Esophagus muscularis mucosa (tissue), 4 donors: ENCODE measurements around the gene KCND3. TPM values are rescaled to one million over a fixed set of nuclear protein-coding genes. Genes with fewer than 3 reads are reported as not detected.

ENCODE experiments used
- DNase-seq: peaks from one replicate; pipeline ENCODE4 v3.0.0-alpha.2; 2017; ENCODE audit errors: extremely low spot score
- H3K27ac ChIP-seq, 4 donors: fragments of 200-600 bp; sonication (generic); replicated peaks in 1 of 4; 1 replicate in 3 of 4; 2 replicates in 1 of 4; pipeline ENCODE4 v1.5.1; 2016 to 2019; ENCODE audit warnings: mild to moderate bottlenecking in 1 of 4
- H3K27me3 ChIP-seq, 4 donors: fragments of 200-600 bp; sonication (generic); one replicate each; pipeline versions ENCODE4 v1.5.1 to v1.6.0; 2016 to 2019
- H3K36me3 ChIP-seq, 4 donors: fragments of 200-600 bp; sonication (generic); one replicate each; pipeline ENCODE4 v1.5.1; 2016 to 2019
- H3K4me1 ChIP-seq, 4 donors: fragments of 200-600 bp; sonication (generic); one replicate each; pipeline ENCODE4 v1.5.1; 2016 to 2019
- H3K4me3 ChIP-seq, 4 donors: fragments of 200-600 bp; sonication (generic); 1 replicate in 2 of 4; 2 replicates in 2 of 4; pipeline ENCODE4 v1.5.1; 2016 to 2019; ENCODE audit warnings: mild to moderate bottlenecking in 4 of 4, moderate library complexity in 1 of 4
- H3K9me3 ChIP-seq, 4 donors: fragments of 200-600 bp; sonication (generic); 1 replicate in 3 of 4; 2 replicates in 1 of 4; pipeline ENCODE4 v1.5.1; 2016 to 2019
- CTCF ChIP-seq, 3 experiments: fragments of 200-600 bp in 2 of 3; fragments of 450-650 bp in 1 of 3; sonication (generic) in 2 of 3; IDR thresholded peaks; one replicate each; pipeline ENCODE4 v1.5.1; 2017 to 2019; ENCODE audit warnings: antibody characterized with exemption in 3 of 3, mild to moderate bottlenecking in 2 of 3, moderate library complexity in 1 of 3
- EP300 ChIP-seq: sonication (generic); formaldehyde crosslinking; IDR thresholded peaks from one replicate; pipeline ENCODE4 v1.6.1; 2017; ENCODE audit warnings: antibody characterized with exemption
- POLR2A ChIP-seq: fragments of 450-650 bp; IDR thresholded peaks from one replicate; pipeline ENCODE4 v1.6.1; 2017; ENCODE audit warnings: antibody characterized with exemption, moderate library complexity, mild to moderate bottlenecking, low read depth
- POLR2AphosphoS5 ChIP-seq, 2 donors: sonication (generic); formaldehyde crosslinking; IDR thresholded peaks; one replicate each; pipeline ENCODE4 v1.6.1; 2017; ENCODE audit warnings: antibody characterized with exemption in 2 of 2
- WGBS: methylation state at CpG from one replicate; pipeline ENCODE4 v1.1.5; 2018; 5-methylcytosine and 5-hydroxymethylcytosine counted together
- intact Hi-C: fragments of 100-400 bp; cut with DNase I; formaldehyde crosslinking; loops from one replicate; pipeline ENCODE4 v1.15.1; 2023
- total RNA-seq, 4 donors: library from RNA; depleted of rRNA; stranded (reverse); fragments of >200 nt; gene quantifications; one replicate each; pipeline versions ENCODE4 v1.1.0 to v1.2.1, GENCODE V29; 2016

Gene KCND3
- total RNA-seq, 4 donors from 2014 or later, result 25.7 to 57.6 (median 47.5) TPM

- Histone ChIP-seq H3K27me3 (no peaks in the 10 kb centered on the region), H3K9me3 (no peaks in the 10 kb centered on the region), H3K4me1 (peaks cover 0 to 19% (median 2%) of the 10 kb centered on the region in 4 donors), H3K36me3 (no peaks in the 10 kb centered on the region), H3K27ac (no peak overlapping the region), H3K4me3 (no peak overlapping the region)
- intact Hi-C loops, result no loop called here
- no peak for DNase-seq
- WGBS, result 83% methylated on average over 1 of the region's 1 CpG
- no peak for TF ChIP-seq POLR2A
- no peak for TF ChIP-seq CTCF (IDR thresholded peaks at IDR 0.05)
- TF ChIP-seq EP300, result no peak
- no peak for TF ChIP-seq POLR2AphosphoS5 (IDR thresholded peaks at IDR 0.05)
Observed at GRCh38 chr1:111911061-111911460, 78.4 kb downstream of the KCND3 start.

- WGBS, result 83% methylated on average over 4 of the region's 4 CpGs
- H3K36me3 ChIP-seq, result no peaks in the 10 kb centered on the region
- TF ChIP-seq EP300 (no peak), POLR2AphosphoS5 (IDR thresholded peaks at IDR 0.05) (no peak), POLR2A (no peak), CTCF (IDR thresholded peaks at IDR 0.05) (no peak)
- no peaks in the 10 kb centered on the region for H3K9me3 ChIP-seq
- H3K27me3 ChIP-seq, result no peaks in the 10 kb centered on the region
- intact Hi-C loops, result no loop called here
- DNase-seq, result no peak
- peaks cover 14 to 30% (median 17%) of the 10 kb centered on the region in 4 donors for H3K4me1 ChIP-seq
- H3K4me3 ChIP-seq, result no peak overlapping the region
- no peak overlapping the region for H3K27ac ChIP-seq
Observed at GRCh38 chr1:111909030-111909429, 80.4 kb downstream of the KCND3 start.

DNA sequence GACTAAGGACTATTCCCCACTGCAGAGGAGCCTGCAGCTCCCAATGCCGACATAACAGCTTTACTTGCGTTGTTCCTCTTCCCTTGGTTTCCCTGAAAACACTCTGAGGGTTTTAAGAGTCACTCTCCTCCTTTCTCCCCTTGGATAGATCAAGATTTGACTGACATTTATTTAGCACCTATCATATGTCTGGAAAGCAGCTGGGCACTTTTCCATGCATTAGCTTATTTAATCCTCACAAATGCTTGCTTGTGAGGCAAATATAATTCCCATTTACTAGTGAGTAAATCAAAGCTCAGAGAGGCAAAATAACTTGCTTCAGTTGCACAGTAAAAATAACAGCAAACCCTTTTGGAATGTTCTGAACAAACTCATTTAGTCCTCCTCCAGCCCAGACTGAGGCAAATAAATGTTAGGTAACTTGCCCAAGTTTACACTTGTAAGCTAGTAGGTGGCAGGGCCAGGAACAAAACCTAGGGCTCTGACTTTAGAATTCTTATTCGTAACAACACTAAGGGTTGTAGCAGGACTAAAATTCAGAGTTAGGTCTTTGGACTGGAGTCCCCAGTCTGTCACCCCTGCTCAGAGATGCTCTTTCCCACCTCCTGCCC is 81.4 kb downstream of the KCND3 start:
- H3K27ac ChIP-seq, result no peak overlapping the region
- TF ChIP-seq EP300 (no peak), POLR2A (no peak), CTCF (IDR thresholded peaks at IDR 0.05) (no peak)
- intact Hi-C loops, result no loop called here
- DNase-seq, result no peak
- no peaks in the 10 kb centered on the region for H3K36me3 ChIP-seq
- H3K27me3 ChIP-seq, result no peaks in the 10 kb centered on the region
- H3K4me3 ChIP-seq, result no peak overlapping the region
- H3K4me1 ChIP-seq, result peaks cover 21 to 38% (median 24%) of the 10 kb centered on the region in 4 donors
- 94% methylated on average over 3 of the region's 3 CpGs for WGBS
- H3K9me3 ChIP-seq, result no peaks in the 10 kb centered on the region

- peaks cover 21 to 38% (median 25%) of the 10 kb centered on the region in 4 donors for H3K4me1 ChIP-seq
- no peak for DNase-seq
- H3K4me3 ChIP-seq, result no peak overlapping the region
- 60% methylated on average over 1 of the region's 3 CpGs for whole genome bisulfite sequencing
- no peaks in the 10 kb centered on the region for H3K9me3 ChIP-seq
- no peaks in the 10 kb centered on the region for H3K27me3 ChIP-seq
- TF ChIP-seq EP300 (no peak), CTCF (IDR thresholded peaks at IDR 0.05) (no peak), POLR2A (no peak), POLR2AphosphoS5 (IDR thresholded peaks at IDR 0.05) (no peak)
- H3K36me3 ChIP-seq, result no peaks in the 10 kb centered on the region
- intact Hi-C loops, result no loop called here
- H3K27ac ChIP-seq, result no peak overlapping the region
Observed at GRCh38 chr1:111907321-111907720, 82.1 kb downstream of the KCND3 start.

- TF ChIP-seq POLR2A (no peak), EP300 (no peak), POLR2AphosphoS5 (IDR thresholded peaks at IDR 0.05) (no peak), CTCF (IDR thresholded peaks at IDR 0.05) (no peak)
- Histone ChIP-seq H3K9me3 (no peaks in the 10 kb centered on the region), H3K36me3 (no peaks in the 10 kb centered on the region), H3K4me3 (no peak overlapping the region), H3K27me3 (no peaks in the 10 kb centered on the region), H3K27ac (no peak overlapping the region), H3K4me1 (peaks cover 21 to 38% (median 24%) of the 10 kb centered on the region in 4 donors)
- intact Hi-C loops, result no loop called here
- 63% methylated on average over 1 of the region's 1 CpG for WGBS
- no peak for DNase-seq
Observed at GRCh38 chr1:111906816-111907215, 82.7 kb downstream of the KCND3 start.
